ENCODE data around the gene DEXI.

DNA sequence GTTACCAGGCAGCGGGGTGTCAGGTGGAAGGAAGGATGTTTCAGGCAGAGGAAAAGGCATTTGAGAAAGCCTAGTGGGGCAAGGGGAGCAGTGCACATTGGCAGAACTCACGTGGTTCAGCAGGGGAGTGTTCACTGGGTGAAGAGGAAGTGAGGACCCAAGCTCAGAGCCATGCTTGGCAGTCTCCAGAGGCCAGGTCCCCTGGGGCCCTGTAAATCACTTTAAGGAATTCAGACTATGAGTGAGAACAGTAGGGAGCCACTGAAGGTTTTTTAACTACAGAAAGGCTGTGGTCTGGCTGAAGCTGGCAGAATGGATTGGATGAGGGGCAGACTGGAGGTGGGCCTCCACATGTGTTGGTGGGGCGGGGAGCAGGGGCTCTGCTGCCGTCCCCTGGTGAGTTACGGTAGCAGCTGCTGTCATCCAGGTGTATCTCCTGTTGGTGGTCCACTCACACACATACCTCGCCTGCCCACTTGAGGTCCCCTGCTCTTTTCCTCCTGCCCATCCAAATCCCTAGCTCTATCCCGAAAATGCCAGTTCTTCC is 7.2 kb upstream of the DEXI start:
- TF ChIP-seq POLR2A (IDR thresholded peaks at IDR 0.05) = no peak
- TF ChIP-seq, protein P1, sequence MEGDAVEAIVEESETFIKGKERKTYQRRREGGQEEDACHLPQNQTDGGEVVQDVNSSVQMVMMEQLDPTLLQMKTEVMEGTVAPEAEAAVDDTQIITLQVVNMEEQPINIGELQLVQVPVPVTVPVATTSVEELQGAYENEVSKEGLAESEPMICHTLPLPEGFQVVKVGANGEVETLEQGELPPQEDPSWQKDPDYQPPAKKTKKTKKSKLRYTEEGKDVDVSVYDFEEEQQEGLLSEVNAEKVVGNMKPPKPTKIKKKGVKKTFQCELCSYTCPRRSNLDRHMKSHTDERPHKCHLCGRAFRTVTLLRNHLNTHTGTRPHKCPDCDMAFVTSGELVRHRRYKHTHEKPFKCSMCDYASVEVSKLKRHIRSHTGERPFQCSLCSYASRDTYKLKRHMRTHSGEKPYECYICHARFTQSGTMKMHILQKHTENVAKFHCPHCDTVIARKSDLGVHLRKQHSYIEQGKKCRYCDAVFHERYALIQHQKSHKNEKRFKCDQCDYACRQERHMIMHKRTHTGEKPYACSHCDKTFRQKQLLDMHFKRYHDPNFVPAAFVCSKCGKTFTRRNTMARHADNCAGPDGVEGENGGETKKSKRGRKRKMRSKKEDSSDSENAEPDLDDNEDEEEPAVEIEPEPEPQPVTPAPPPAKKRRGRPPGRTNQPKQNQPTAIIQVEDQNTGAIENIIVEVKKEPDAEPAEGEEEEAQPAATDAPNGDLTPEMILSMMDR (IDR thresholded peaks at IDR 0.05) = no peak
- no peak for TF ChIP-seq EP300 (IDR thresholded peaks at IDR 0.05)
